ENCODE measurements around the gene PPFIA4. TPM values are rescaled to one million over a fixed set of nuclear protein-coding genes. Genes with fewer than 3 reads are reported as not detected.

The PPFIA4 gene
- total RNA-seq, 1 donor from 2014 or later: 74.7 TPM

GRCh38 chr1:203103829-203104495 is 77.7 kb downstream of the PPFIA4 start:
- TF ChIP-seq CTCF (IDR thresholded peaks at IDR 0.05; ENCODE audit: partially characterized antibody, unreplicated experiment): no peak
- Mint-ChIP-seq H3K4me3 (ENCODE audit: unreplicated experiment) (no peak overlapping the region), H3K27ac (ENCODE audit: unreplicated experiment) (no peak overlapping the region), H3K36me3 (ENCODE audit: unreplicated experiment) (peaks cover 9% of the 10 kb centered on the region), H3K9me3 (ENCODE audit: unreplicated experiment) (no peaks in the 10 kb centered on the region), H3K4me1 (ENCODE audit: low read depth, unreplicated experiment) (peaks cover 20% of the 10 kb centered on the region), H3K27me3 (ENCODE audit: unreplicated experiment) (peaks cover 4% of the 10 kb centered on the region)
- no peak for DNase-seq

- H3K4me3 Mint-ChIP-seq (ENCODE audit: unreplicated experiment): no peak overlapping the region
- no peaks in the 10 kb centered on the region for H3K9me3 Mint-ChIP-seq (ENCODE audit: unreplicated experiment)
- H3K4me1 Mint-ChIP-seq (ENCODE audit: low read depth, unreplicated experiment): peaks cover 15% of the 10 kb centered on the region
- no peak for TF ChIP-seq CTCF (IDR thresholded peaks at IDR 0.05; ENCODE audit: partially characterized antibody, unreplicated experiment)
- H3K27ac Mint-ChIP-seq (ENCODE audit: unreplicated experiment): no peak overlapping the region
- H3K36me3 Mint-ChIP-seq (ENCODE audit: unreplicated experiment): peaks cover 9% of the 10 kb centered on the region
- no peak for DNase-seq
- H3K27me3 Mint-ChIP-seq (ENCODE audit: unreplicated experiment): peaks cover 4% of the 10 kb centered on the region
Measured at GRCh38 chr1:203104789-203105390, 78.6 kb downstream of the PPFIA4 start.

- no peak for DNase-seq
Measured at GRCh38 chr1:203112475-203112874, 86.2 kb downstream of the PPFIA4 start.

GRCh38 chr1:203113308-203113707 is 87.0 kb downstream of the PPFIA4 start:
- Mint-ChIP-seq H3K4me1 (ENCODE audit: low read depth, unreplicated experiment) (peaks cover 8% of the 10 kb centered on the region), H3K36me3 (ENCODE audit: unreplicated experiment) (no peaks in the 10 kb centered on the region), H3K27ac (ENCODE audit: unreplicated experiment) (no peak overlapping the region), H3K4me3 (ENCODE audit: unreplicated experiment) (no peak overlapping the region), H3K27me3 (ENCODE audit: unreplicated experiment) (peaks cover 2% of the 10 kb centered on the region), H3K9me3 (ENCODE audit: unreplicated experiment) (no peaks in the 10 kb centered on the region)
- no peak for TF ChIP-seq CTCF (IDR thresholded peaks at IDR 0.05; ENCODE audit: partially characterized antibody, unreplicated experiment)
- DNase-seq: no peak

More at GRCh38 chr1:203112475-203112874, 86.2 kb downstream of the PPFIA4 start:
- no peak overlapping the region for H3K27ac Mint-ChIP-seq (ENCODE audit: unreplicated experiment)
- H3K27me3 Mint-ChIP-seq (ENCODE audit: unreplicated experiment): peaks cover 2% of the 10 kb centered on the region
- H3K9me3 Mint-ChIP-seq (ENCODE audit: unreplicated experiment): no peaks in the 10 kb centered on the region
- TF ChIP-seq CTCF (IDR thresholded peaks at IDR 0.05; ENCODE audit: partially characterized antibody, unreplicated experiment): no peak
- no peaks in the 10 kb centered on the region for H3K36me3 Mint-ChIP-seq (ENCODE audit: unreplicated experiment)
- H3K4me1 Mint-ChIP-seq (ENCODE audit: low read depth, unreplicated experiment): peaks cover 6% of the 10 kb centered on the region
- H3K4me3 Mint-ChIP-seq (ENCODE audit: unreplicated experiment): no peak overlapping the region

GRCh38 chr1:203114202-203114601 is 87.9 kb downstream of the PPFIA4 start:
- H3K9me3 Mint-ChIP-seq (ENCODE audit: unreplicated experiment): peaks cover 2% of the 10 kb centered on the region

More at GRCh38 chr1:203114202-203114601, 87.9 kb downstream of the PPFIA4 start:
- Mint-ChIP-seq H3K36me3 (ENCODE audit: unreplicated experiment) (no peaks in the 10 kb centered on the region), H3K27me3 (ENCODE audit: unreplicated experiment) (peaks cover 2% of the 10 kb centered on the region), H3K4me3 (ENCODE audit: unreplicated experiment) (no peak overlapping the region), H3K4me1 (ENCODE audit: low read depth, unreplicated experiment) (peaks cover 8% of the 10 kb centered on the region), H3K27ac (ENCODE audit: unreplicated experiment) (no peak overlapping the region)
- DNase-seq: no peak
- TF ChIP-seq CTCF (IDR thresholded peaks at IDR 0.05; ENCODE audit: partially characterized antibody, unreplicated experiment): no peak

Measured in glutamatergic neuron (in vitro differentiated cells).